ENCODE results near the gene SLC22A1. TPM values are rescaled to one million over a fixed set of nuclear protein-coding genes. Genes with fewer than 3 reads are reported as not detected.

The SLC22A1 gene
- total RNA-seq, 1 experiment from 2014 or later, result 0.86 TPM

DNA sequence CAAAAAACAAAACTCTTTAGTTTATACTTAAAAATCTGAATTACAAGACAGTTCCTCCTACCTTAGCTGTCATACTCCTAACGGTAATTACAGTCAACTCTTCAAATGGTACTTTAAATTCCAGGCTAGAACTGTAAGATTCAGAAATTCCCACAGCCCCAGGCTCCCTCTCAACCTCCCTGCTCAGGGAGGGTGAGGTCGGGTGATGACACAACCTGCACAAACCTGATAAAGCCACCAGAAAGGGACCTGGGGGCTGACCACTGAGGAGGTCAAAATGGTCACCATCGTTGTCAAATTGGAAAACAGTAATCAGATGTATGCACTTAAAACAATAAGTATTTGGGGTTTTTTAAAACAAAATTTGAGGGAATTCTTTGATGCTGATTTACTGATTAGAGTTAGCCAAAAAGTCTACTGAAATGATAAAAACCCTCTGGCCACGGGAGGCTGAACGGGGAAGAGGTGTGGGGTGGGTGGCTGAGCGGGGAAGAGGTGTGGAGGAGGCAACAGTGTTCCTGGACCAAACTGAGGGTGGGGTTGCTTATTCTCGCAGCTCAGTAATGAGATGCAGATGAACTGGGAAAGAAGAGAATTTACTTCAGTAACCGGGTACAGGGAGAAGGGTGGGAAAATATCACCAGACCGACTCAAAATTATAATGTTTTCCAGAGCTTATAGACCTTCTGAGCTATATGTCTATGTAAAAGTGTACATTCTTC, 52.4 kb downstream of the SLC22A1 start:
- Histone ChIP-seq H3K4me1 (ENCODE audit: control insufficient read depth in 1 of 2, insufficient read depth in 2 of 2, low read length in 2 of 2) (no peaks in the 10 kb centered on the region; a peak in 1 of 4 replicates), H2AFZ (ENCODE audit: low read depth, low read length, poor library complexity, severe bottlenecking) (no peak overlapping the region), H4K20me1 (ENCODE audit: insufficient read depth) (no peaks in the 10 kb centered on the region), H3K27me3 (ENCODE audit: insufficient read depth, low read length) (no peaks in the 10 kb centered on the region), H3K4me2 (ENCODE audit: low read length) (no peak overlapping the region), H3K36me3 (ENCODE audit: control insufficient read depth in 1 of 2, insufficient read depth in 2 of 2, low read length in 2 of 2) (no peaks in the 10 kb centered on the region), H3K9ac (ENCODE audit: low read length) (no peak overlapping the region), H3K9me2 (ENCODE audit: insufficient read depth) (no peaks in the 10 kb centered on the region), H3K4me3 (replicated peaks in 1 of 2; ENCODE audit: low read depth in 1 of 2, low read length in 2 of 2) (no peak overlapping the region), H3K79me2 (ENCODE audit: insufficient read depth, low read length) (no peaks in the 10 kb centered on the region), H3K9me3 (ENCODE audit: control insufficient read depth in 1 of 2, insufficient read depth in 1 of 2, low read depth in 1 of 2, low read length in 2 of 2) (no peaks in the 10 kb centered on the region), H3K27ac (ENCODE audit: low read depth, low read length) (no peak overlapping the region)
- BruUV-seq (replicated peaks), result no TSS peak
- TF ChIP-seq EGR1 (IDR thresholded peaks at IDR 0.05; ENCODE audit: low read depth) (no peak), POLR2A (IDR thresholded peaks at IDR 0.05; ENCODE audit: borderline replicate concordance, extremely low read depth, insufficient read depth, insufficient read length) (no peak)
- TF ChIP-seq, protein P1, sequence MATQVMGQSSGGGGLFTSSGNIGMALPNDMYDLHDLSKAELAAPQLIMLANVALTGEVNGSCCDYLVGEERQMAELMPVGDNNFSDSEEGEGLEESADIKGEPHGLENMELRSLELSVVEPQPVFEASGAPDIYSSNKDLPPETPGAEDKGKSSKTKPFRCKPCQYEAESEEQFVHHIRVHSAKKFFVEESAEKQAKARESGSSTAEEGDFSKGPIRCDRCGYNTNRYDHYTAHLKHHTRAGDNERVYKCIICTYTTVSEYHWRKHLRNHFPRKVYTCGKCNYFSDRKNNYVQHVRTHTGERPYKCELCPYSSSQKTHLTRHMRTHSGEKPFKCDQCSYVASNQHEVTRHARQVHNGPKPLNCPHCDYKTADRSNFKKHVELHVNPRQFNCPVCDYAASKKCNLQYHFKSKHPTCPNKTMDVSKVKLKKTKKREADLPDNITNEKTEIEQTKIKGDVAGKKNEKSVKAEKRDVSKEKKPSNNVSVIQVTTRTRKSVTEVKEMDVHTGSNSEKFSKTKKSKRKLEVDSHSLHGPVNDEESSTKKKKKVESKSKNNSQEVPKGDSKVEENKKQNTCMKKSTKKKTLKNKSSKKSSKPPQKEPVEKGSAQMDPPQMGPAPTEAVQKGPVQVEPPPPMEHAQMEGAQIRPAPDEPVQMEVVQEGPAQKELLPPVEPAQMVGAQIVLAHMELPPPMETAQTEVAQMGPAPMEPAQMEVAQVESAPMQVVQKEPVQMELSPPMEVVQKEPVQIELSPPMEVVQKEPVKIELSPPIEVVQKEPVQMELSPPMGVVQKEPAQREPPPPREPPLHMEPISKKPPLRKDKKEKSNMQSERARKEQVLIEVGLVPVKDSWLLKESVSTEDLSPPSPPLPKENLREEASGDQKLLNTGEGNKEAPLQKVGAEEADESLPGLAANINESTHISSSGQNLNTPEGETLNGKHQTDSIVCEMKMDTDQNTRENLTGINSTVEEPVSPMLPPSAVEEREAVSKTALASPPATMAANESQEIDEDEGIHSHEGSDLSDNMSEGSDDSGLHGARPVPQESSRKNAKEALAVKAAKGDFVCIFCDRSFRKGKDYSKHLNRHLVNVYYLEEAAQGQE (IDR thresholded peaks at IDR 0.05; ENCODE audit: low read depth), result no peak
- ChIA-PET POLR2A (no interaction called here), CTCF (no interaction called here), RAD21 (ENCODE audit: low non-redundant PET in 1 of 2, low total read pairs in 2 of 2, uncharacterized antibody in 2 of 2, unreplicated experiment in 2 of 2) (no interaction called here)
- DNase-seq (ENCODE audit: low read depth, low spot score) (no peak), ATAC-seq (no peak)
- intact Hi-C loops (cut with micrococcal nuclease), result no loop called here

DNA sequence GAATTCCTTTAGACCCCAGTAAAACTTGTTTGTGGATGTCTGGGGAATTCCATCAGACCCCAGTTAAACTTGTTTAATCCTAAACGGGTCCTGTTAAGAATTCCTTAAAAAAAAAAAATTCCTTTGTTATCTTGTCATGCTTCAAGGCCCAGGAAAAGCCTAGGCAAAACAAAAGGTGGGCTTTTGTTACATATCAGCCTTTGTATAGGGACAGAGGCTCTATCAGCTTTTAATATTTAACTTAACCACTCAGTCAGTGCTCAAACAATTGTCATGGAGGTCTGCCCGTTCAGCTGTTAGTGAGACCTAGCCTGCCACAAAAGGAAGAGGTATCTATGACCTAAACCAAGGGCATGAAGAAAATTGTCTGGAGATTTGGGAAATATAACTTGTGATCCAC, 53.1 kb downstream of the SLC22A1 start:
- intact Hi-C loops (cut with micrococcal nuclease), result no loop called here
- ATAC-seq, result no peak
- TF ChIP-seq, protein P2, sequence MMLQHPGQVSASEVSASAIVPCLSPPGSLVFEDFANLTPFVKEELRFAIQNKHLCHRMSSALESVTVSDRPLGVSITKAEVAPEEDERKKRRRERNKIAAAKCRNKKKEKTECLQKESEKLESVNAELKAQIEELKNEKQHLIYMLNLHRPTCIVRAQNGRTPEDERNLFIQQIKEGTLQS (IDR thresholded peaks at IDR 0.05), result no peak
- TF ChIP-seq CEBPB (IDR thresholded peaks at IDR 0.05; ENCODE audit: low read depth) (no peak), EZH2phosphoT487 (IDR thresholded peaks at IDR 0.05; ENCODE audit: borderline replicate concordance) (no peak), FOSL1 (IDR thresholded peaks at IDR 0.05; ENCODE audit: low read depth) (no peak), YY1 (IDR thresholded peaks at IDR 0.05; ENCODE audit: extremely low read depth, insufficient replicate concordance, low read depth, low read length) (no peak), ZNF274 (IDR thresholded peaks at IDR 0.05; ENCODE audit: low read depth, low read length) (no peak), TCF7L2 (IDR thresholded peaks at IDR 0.05; ENCODE audit: borderline replicate concordance, extremely low read depth, insufficient read depth, insufficient read length) (no peak), RAD21 (IDR thresholded peaks at IDR 0.05; ENCODE audit: low read depth) (no peak), POLR2AphosphoS5 (IDR thresholded peaks at IDR 0.05; ENCODE audit: low read depth, low read length) (no peak), SIN3A (IDR thresholded peaks at IDR 0.05; ENCODE audit: low read depth) (no peak)
- TF ChIP-seq, protein P3, sequence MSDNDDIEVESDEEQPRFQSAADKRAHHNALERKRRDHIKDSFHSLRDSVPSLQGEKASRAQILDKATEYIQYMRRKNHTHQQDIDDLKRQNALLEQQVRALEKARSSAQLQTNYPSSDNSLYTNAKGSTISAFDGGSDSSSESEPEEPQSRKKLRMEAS (IDR thresholded peaks at IDR 0.05), result no peak
- TF ChIP-seq, protein P4, sequence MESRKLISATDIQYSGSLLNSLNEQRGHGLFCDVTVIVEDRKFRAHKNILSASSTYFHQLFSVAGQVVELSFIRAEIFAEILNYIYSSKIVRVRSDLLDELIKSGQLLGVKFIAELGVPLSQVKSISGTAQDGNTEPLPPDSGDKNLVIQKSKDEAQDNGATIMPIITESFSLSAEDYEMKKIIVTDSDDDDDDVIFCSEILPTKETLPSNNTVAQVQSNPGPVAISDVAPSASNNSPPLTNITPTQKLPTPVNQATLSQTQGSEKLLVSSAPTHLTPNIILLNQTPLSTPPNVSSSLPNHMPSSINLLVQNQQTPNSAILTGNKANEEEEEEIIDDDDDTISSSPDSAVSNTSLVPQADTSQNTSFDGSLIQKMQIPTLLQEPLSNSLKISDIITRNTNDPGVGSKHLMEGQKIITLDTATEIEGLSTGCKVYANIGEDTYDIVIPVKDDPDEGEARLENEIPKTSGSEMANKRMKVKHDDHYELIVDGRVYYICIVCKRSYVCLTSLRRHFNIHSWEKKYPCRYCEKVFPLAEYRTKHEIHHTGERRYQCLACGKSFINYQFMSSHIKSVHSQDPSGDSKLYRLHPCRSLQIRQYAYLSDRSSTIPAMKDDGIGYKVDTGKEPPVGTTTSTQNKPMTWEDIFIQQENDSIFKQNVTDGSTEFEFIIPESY (IDR thresholded peaks at IDR 0.05; ENCODE audit: extremely low read depth, insufficient replicate concordance, low read length), result no peak

More for the DNA sequence above, 53.1 kb downstream of the SLC22A1 start:
- no peak overlapping the region for H3K4me3 ChIP-seq (replicated peaks in 1 of 2; ENCODE audit: low read depth in 1 of 2, low read length in 2 of 2)
- no peak overlapping the region for H3K4me2 ChIP-seq (ENCODE audit: low read length)
- ChIA-PET RAD21 (ENCODE audit: low non-redundant PET in 1 of 2, low total read pairs in 2 of 2, uncharacterized antibody in 2 of 2, unreplicated experiment in 2 of 2) (no interaction called here), POLR2A (no interaction called here), CTCF (no interaction called here)
- H3K9me3 ChIP-seq (ENCODE audit: control insufficient read depth in 1 of 2, insufficient read depth in 1 of 2, low read depth in 1 of 2, low read length in 2 of 2), result no peaks in the 10 kb centered on the region
- no peaks in the 10 kb centered on the region for H3K27me3 ChIP-seq (ENCODE audit: insufficient read depth, low read length)
- H2AFZ ChIP-seq (ENCODE audit: low read depth, low read length, poor library complexity, severe bottlenecking), result no peak overlapping the region
- no peaks in the 10 kb centered on the region for H4K20me1 ChIP-seq (ENCODE audit: insufficient read depth)
- BruUV-seq (replicated peaks), result no TSS peak
- H3K79me2 ChIP-seq (ENCODE audit: insufficient read depth, low read length), result no peaks in the 10 kb centered on the region
- no peak overlapping the region for H3K9ac ChIP-seq (ENCODE audit: low read length)
- no peaks in the 10 kb centered on the region for H3K36me3 ChIP-seq (ENCODE audit: control insufficient read depth in 1 of 2, insufficient read depth in 2 of 2, low read length in 2 of 2)
- no peaks in the 10 kb centered on the region; a peak in 1 of 4 replicates for H3K4me1 ChIP-seq (ENCODE audit: control insufficient read depth in 1 of 2, insufficient read depth in 2 of 2, low read length in 2 of 2)
- no peaks in the 10 kb centered on the region for H3K9me2 ChIP-seq (ENCODE audit: insufficient read depth)
- H3K27ac ChIP-seq (ENCODE audit: low read depth, low read length), result no peak overlapping the region
- no peak for DNase-seq (ENCODE audit: low read depth, low spot score)
